ENCODE results near the gene PPAN.
A peak's percentile ranks its signal among the peaks of the same experiment; 100 is the strongest.

PPAN gene

DNA sequence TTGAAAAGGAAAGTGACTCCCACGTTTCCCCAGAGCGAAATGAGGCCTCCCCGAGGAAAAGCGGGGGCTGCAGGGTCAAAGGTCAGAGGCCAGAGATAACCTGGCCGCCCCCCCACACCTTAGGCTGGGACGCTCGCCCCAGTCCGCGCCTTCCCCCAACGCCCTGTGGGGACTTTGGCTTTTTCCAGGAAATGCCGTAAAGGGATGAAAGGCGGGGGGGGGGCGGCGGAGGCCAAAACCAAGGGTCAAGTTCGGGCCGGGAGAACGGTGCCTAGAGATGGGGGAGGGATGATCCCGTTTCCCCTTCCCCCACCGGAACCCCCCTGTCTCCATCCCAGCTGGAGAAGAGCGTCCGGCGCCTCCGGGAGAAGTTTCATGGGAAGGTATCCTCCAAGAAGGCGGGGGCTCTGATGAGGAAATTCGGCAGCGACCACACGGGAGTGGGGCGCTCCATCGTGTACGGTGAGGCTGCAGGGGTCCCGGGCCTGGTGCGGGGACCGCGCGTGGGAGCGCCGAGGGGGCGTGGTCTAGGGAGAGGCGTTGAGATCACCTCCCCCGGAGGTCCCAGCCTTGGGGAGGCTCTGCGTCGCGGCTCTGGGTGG is 19.5 kb upstream of the PPAN start:
- no peaks in the 10 kb centered on the region for H3K9me2 ChIP-seq (replicated peaks; ENCODE audit: control insufficient read depth, low read length)
- peaks cover 5% of the 10 kb centered on the region for H3F3A ChIP-seq (ENCODE audit: control insufficient read depth, insufficient read depth)
- no peaks in the 10 kb centered on the region for H4K20me1 ChIP-seq (ENCODE audit: control insufficient read depth, insufficient read depth, low read depth, low read length)
- H3K79me2 ChIP-seq (ENCODE audit: control insufficient read depth, low read length): peaks cover 5% of the 10 kb centered on the region; the same call in 1 of the 2 replicates
- no peaks in the 10 kb centered on the region for H3K27me3 ChIP-seq (ENCODE audit: control insufficient read depth, low read length)
- no peaks in the 10 kb centered on the region for H3K9me3 ChIP-seq (ENCODE audit: control insufficient read depth, insufficient read depth, low read length)
- H3K4me3 ChIP-seq (ENCODE audit: low read length): peak overlapping the region; percentile 98
- H3K4me1 ChIP-seq (ENCODE audit: control insufficient read depth, low read length): peaks cover 25% of the 10 kb centered on the region
- TF ChIP-seq EZH2phosphoT487 (IDR thresholded peaks at IDR 0.05; ENCODE audit: borderline replicate concordance, low read length): no peak
- TF ChIP-seq, protein P1, sequence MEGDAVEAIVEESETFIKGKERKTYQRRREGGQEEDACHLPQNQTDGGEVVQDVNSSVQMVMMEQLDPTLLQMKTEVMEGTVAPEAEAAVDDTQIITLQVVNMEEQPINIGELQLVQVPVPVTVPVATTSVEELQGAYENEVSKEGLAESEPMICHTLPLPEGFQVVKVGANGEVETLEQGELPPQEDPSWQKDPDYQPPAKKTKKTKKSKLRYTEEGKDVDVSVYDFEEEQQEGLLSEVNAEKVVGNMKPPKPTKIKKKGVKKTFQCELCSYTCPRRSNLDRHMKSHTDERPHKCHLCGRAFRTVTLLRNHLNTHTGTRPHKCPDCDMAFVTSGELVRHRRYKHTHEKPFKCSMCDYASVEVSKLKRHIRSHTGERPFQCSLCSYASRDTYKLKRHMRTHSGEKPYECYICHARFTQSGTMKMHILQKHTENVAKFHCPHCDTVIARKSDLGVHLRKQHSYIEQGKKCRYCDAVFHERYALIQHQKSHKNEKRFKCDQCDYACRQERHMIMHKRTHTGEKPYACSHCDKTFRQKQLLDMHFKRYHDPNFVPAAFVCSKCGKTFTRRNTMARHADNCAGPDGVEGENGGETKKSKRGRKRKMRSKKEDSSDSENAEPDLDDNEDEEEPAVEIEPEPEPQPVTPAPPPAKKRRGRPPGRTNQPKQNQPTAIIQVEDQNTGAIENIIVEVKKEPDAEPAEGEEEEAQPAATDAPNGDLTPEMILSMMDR (IDR thresholded peaks at IDR 0.05; ENCODE audit: low read depth, low read length, poor library complexity, severe bottlenecking): no peak
- H3K36me3 ChIP-seq (ENCODE audit: control insufficient read depth, low read length): no peaks in the 10 kb centered on the region
- H3K27ac ChIP-seq (ENCODE audit: low read depth, low read length): no peak overlapping the region
- H3K4me2 ChIP-seq (ENCODE audit: low read length): peak overlapping the region; percentile 100

DNA sequence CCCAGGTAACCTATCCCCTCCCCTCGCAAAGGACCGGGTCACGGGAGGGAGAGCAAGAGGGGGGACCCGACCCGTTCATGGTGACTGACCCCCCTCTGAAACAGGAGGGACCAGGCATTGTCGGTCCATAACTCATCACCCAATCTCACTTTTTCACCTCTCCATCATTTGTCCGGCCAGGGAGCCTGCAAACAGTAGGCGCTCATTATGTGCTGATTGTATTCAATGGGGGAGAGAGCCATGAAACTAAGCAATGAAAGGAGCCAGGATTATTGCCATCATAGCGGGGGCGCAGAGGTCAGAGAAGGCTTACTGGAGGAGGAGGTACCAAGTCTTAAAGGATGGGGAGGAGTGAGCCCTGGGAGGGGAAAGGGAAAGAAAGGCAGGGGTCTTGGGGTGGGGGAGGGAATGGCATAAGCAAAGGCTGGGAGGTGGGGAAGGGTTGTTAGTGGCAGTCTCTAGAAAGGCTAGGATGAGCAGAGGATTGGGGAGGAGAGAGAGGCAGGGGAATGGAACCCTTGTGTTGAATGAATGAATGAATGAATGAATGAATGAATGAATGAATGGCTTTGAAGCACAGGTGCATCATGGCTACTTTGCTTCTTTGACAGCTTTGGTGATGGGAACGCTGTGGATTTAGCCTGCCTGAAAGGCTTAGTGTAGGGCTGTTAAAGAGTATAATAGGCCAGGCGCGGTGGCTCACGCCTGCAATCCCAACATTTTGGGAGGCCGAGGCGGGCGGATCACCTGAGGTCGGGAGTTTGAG is 18.7 kb upstream of the PPAN start:
- Histone ChIP-seq H3K4me1 (ENCODE audit: control insufficient read depth, low read length) (peaks cover 31% of the 10 kb centered on the region), H3K4me2 (ENCODE audit: low read length) (peak overlapping the region; percentile 100), H3K36me3 (ENCODE audit: control insufficient read depth, low read length) (peaks cover 4% of the 10 kb centered on the region), H3K9me3 (ENCODE audit: control insufficient read depth, insufficient read depth, low read length) (no peaks in the 10 kb centered on the region), H3K79me2 (ENCODE audit: control insufficient read depth, low read length) (peaks cover 5% of the 10 kb centered on the region; the same call in 1 of the 2 replicates), H3F3A (ENCODE audit: control insufficient read depth, insufficient read depth) (peaks cover 5% of the 10 kb centered on the region), H3K27me3 (ENCODE audit: control insufficient read depth, low read length) (no peaks in the 10 kb centered on the region), H3K4me3 (ENCODE audit: low read length) (peak overlapping the region; percentile 98), H3K9me2 (replicated peaks; ENCODE audit: control insufficient read depth, low read length) (no peaks in the 10 kb centered on the region), H4K20me1 (ENCODE audit: control insufficient read depth, insufficient read depth, low read depth, low read length) (no peaks in the 10 kb centered on the region), H3K27ac (ENCODE audit: low read depth, low read length) (no peak overlapping the region)
- TF ChIP-seq, protein P1 (IDR thresholded peaks at IDR 0.05; ENCODE audit: low read depth, low read length, poor library complexity, severe bottlenecking): no peak
- TF ChIP-seq EZH2phosphoT487 (IDR thresholded peaks at IDR 0.05; ENCODE audit: borderline replicate concordance, low read length): no peak

DNA sequence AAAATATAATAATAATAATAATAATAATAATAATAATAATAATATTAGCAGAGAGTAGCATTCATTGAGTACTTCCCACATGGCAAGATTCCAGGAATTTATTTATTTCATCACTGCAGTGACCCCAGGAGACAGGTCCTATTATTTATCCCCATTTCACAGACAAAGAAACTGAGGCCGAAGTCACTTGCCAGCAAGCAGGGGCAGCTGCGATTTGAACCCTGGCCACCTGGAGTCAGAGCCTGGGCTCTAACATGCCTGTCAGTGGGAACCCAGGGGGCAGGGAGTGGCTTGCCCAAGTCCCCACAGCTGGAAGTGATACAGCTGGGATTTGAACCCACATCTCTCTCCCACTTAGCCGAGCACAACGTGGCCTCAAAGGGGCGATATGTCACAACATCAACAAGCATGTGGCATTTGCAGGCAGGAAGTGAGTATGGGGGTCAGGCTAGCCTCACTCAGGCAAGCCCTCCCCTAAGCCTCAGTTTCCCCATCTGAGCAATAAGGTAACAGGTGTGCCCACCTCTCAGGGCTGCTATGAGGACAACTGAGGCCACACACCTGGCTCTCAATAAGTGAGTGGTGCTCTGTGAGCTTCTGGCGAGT is 17.1 kb upstream of the PPAN start:
- TF ChIP-seq, protein P1 (IDR thresholded peaks at IDR 0.05; ENCODE audit: low read depth, low read length, poor library complexity, severe bottlenecking): no peak
- no peak for TF ChIP-seq EZH2phosphoT487 (IDR thresholded peaks at IDR 0.05; ENCODE audit: borderline replicate concordance, low read length)
- H3F3A ChIP-seq (ENCODE audit: control insufficient read depth, insufficient read depth): peaks cover 5% of the 10 kb centered on the region
- no peaks in the 10 kb centered on the region for H4K20me1 ChIP-seq (ENCODE audit: control insufficient read depth, insufficient read depth, low read depth, low read length)
- no peaks in the 10 kb centered on the region for H3K9me3 ChIP-seq (ENCODE audit: control insufficient read depth, insufficient read depth, low read length)
- H3K4me3 ChIP-seq (ENCODE audit: low read length): no peak overlapping the region
- H3K9me2 ChIP-seq (replicated peaks; ENCODE audit: control insufficient read depth, low read length): no peaks in the 10 kb centered on the region
- H3K4me2 ChIP-seq (ENCODE audit: low read length): no peak overlapping the region
- H3K27ac ChIP-seq (ENCODE audit: low read depth, low read length): no peak overlapping the region
- H3K4me1 ChIP-seq (ENCODE audit: control insufficient read depth, low read length): peaks cover 34% of the 10 kb centered on the region
- H3K79me2 ChIP-seq (ENCODE audit: control insufficient read depth, low read length): peaks cover 5% of the 10 kb centered on the region; the same call in 1 of the 2 replicates
- H3K27me3 ChIP-seq (ENCODE audit: control insufficient read depth, low read length): no peaks in the 10 kb centered on the region
- peaks cover 15% of the 10 kb centered on the region for H3K36me3 ChIP-seq (ENCODE audit: control insufficient read depth, low read length)
